ENCODE results near the gene ZNF3. TPM values are rescaled to one million over a fixed set of nuclear protein-coding genes. Genes with fewer than 3 reads are reported as not detected.
A peak's percentile ranks its signal among the peaks of the same experiment; 100 is the strongest.
"Not testable (repeated sequence)": the region's sequence is repeated elsewhere in the genome, so short reads cannot be mapped to it uniquely, and the experiment has no call there.

The ZNF3 gene
- total RNA-seq (ENCODE audit: low replicate concordance), result 56.0 and 73.6 TPM in 2 replicates

- DNase-seq (ENCODE audit: low spot score), result peak; percentile 98
- Histone ChIP-seq H3K79me2 (ENCODE audit: low read depth) (peaks cover 50% of the 10 kb centered on the region), H2AFZ (replicated peaks) (peak within 1 kb of the TSS; percentile 38), H3K36me3 (peaks cover 21% of the 10 kb centered on the region), H3F3A (ENCODE audit: low read depth) (peaks cover 16% of the 10 kb centered on the region), H3K9me3 (ENCODE audit: low read depth) (peaks cover 4% of the 10 kb centered on the region), H3K4me3 (peak within 1 kb of the TSS; percentile 97), H3K9ac (peak within 1 kb of the TSS; percentile 99), H3K27me3 (no peaks in the 10 kb centered on the region), H4K20me1 (ENCODE audit: low read depth) (peaks cover 9% of the 10 kb centered on the region), H3K4me1 (peaks cover 8% of the 10 kb centered on the region), H3K4me2 (peak within 1 kb of the TSS; percentile 90), H3K27ac (peak within 1 kb of the TSS; percentile 91)
- Mint-ChIP-seq H3K27me3 (ENCODE audit: insufficient read depth, low read depth) (peaks cover 22% of the 10 kb centered on the region), H3K4me3 (peak within 1 kb of the TSS; percentile 97), H3K9me3 (peaks cover 27% of the 10 kb centered on the region), H3K27ac (peak within 1 kb of the TSS; percentile 98), H3K36me3 (peaks cover 32% of the 10 kb centered on the region), H3K4me1 (peaks cover 14% of the 10 kb centered on the region)
- no peak for TF ChIP-seq EZH2 (IDR thresholded peaks at IDR 0.05)
- peak; percentile 94 for TF ChIP-seq CTCF (IDR thresholded peaks at IDR 0.05)
- TF ChIP-seq EZH2phosphoT487 (IDR thresholded peaks at IDR 0.05), result no peak
Observed at GRCh38 chr7:100081535-100082102, at the start of gene ZNF3. Gene ZNF3, minus strand, starts transcription at chr7:100081723. Its CDS starts 4,366 bp downstream, at chr7:100077357.

GRCh38 chr7:100130608-100131453 lies 49.3 kb upstream of the ZNF3 start:
- Histone ChIP-seq H3F3A (ENCODE audit: low read depth) (peaks cover 34% of the 10 kb centered on the region), H3K4me1 (no peaks in the 10 kb centered on the region), H3K4me3 (peak overlapping the region; percentile 12), H3K27me3 (peaks cover 33% of the 10 kb centered on the region), H2AFZ (replicated peaks) (peak overlapping the region; percentile 61), H3K9me3 (ENCODE audit: low read depth) (no peaks in the 10 kb centered on the region), H4K20me1 (ENCODE audit: low read depth) (no peaks in the 10 kb centered on the region), H3K36me3 (no peaks in the 10 kb centered on the region), H3K9ac (no peak overlapping the region), H3K4me2 (peak overlapping the region; percentile 62), H3K27ac (no peak overlapping the region), H3K79me2 (ENCODE audit: low read depth) (peaks cover 5% of the 10 kb centered on the region)
- Mint-ChIP-seq H3K27ac (no peak overlapping the region), H3K4me3 (peak overlapping the region; percentile 42), H3K36me3 (no peaks in the 10 kb centered on the region), H3K4me1 (peaks cover 18% of the 10 kb centered on the region), H3K27me3 (ENCODE audit: insufficient read depth, low read depth) (peaks cover 2% of the 10 kb centered on the region), H3K9me3 (no peaks in the 10 kb centered on the region)
- DNase-seq (ENCODE audit: low spot score), result peak; percentile 92
- TF ChIP-seq EZH2 (IDR thresholded peaks at IDR 0.05), result peak; percentile 31
- TF ChIP-seq CTCF (IDR thresholded peaks at IDR 0.05), result peak; percentile 84
- TF ChIP-seq EZH2phosphoT487 (IDR thresholded peaks at IDR 0.05), result no peak

DNA sequence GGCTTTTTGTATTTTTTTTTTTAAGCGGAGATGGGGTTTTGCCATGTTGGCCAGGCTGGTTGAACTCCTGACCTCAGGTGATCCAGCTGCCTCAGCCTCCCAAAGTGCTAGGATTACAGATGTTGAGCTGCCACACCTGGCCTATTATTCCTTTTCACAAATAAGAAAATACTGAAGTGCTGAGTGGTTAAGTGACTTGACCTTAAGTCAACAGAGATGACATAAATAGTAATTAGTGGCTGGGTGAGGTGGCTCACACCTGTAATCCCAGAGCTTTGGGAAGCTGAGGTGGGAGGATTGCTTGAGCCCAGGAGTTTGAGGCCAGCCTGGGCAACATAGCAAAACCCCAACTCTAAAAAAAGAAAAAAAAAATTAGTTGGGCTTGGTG lies 48.7 kb upstream of the ZNF3 start:
- Histone ChIP-seq H3K27me3 (peaks cover 33% of the 10 kb centered on the region), H3F3A (ENCODE audit: low read depth) (peaks cover 36% of the 10 kb centered on the region)
- H3K36me3 Mint-ChIP-seq; H3K27me3 Mint-ChIP-seq (ENCODE audit: insufficient read depth, low read depth); H3K4me3 Mint-ChIP-seq; DNase-seq (ENCODE audit: low spot score); H3K27ac ChIP-seq; H3K79me2 ChIP-seq (ENCODE audit: low read depth); H2AFZ ChIP-seq (replicated peaks); H3K4me1 ChIP-seq; H3K9me3 Mint-ChIP-seq; H3K4me3 ChIP-seq; H3K9ac ChIP-seq; H3K9me3 ChIP-seq (ENCODE audit: low read depth); H4K20me1 ChIP-seq (ENCODE audit: low read depth); H3K36me3 ChIP-seq; H3K4me2 ChIP-seq; H3K27ac Mint-ChIP-seq: not testable (repeated sequence)
- H3K4me1 Mint-ChIP-seq, result peaks cover 23% of the 10 kb centered on the region

DNA sequence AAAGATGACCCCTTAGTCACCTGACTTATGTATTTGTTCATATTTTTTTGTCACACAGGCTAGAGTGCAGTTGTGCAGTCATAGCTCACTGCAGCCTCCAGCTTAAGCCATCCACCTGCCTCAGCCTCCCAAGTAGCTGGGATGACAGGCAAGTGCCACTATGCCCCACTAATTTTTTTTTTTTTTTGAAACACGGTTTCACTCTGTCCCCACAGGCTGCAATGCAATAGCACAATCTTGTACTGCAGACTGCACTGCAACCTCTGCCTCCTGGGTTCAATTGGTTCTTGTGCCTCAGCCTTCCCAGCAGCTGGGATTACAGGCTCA lies 47.1 kb upstream of the ZNF3 start:
- Histone ChIP-seq H4K20me1 (ENCODE audit: low read depth) (no peaks in the 10 kb centered on the region), H2AFZ (replicated peaks) (no peak overlapping the region), H3K9ac (no peak overlapping the region), H3K36me3 (no peaks in the 10 kb centered on the region), H3K4me2 (peak overlapping the region; percentile 97), H3K4me3 (peak overlapping the region; percentile 68), H3K9me3 (ENCODE audit: low read depth) (no peaks in the 10 kb centered on the region), H3K79me2 (ENCODE audit: low read depth) (peaks cover 9% of the 10 kb centered on the region), H3F3A (ENCODE audit: low read depth) (peaks cover 39% of the 10 kb centered on the region), H3K4me1 (no peaks in the 10 kb centered on the region), H3K27ac (no peak overlapping the region), H3K27me3 (peaks cover 33% of the 10 kb centered on the region)
- TF ChIP-seq EZH2 (IDR thresholded peaks at IDR 0.05), result no peak
- TF ChIP-seq CTCF (IDR thresholded peaks at IDR 0.05), result no peak
- no peak for TF ChIP-seq EZH2phosphoT487 (IDR thresholded peaks at IDR 0.05)
- peaks cover 28% of the 10 kb centered on the region for H3K4me1 Mint-ChIP-seq
- H3K27ac Mint-ChIP-seq, result no peak overlapping the region
- no peaks in the 10 kb centered on the region for H3K9me3 Mint-ChIP-seq
- H3K36me3 Mint-ChIP-seq, result peaks cover 5% of the 10 kb centered on the region
- DNase-seq (ENCODE audit: low spot score), result no peak
- peaks cover 4% of the 10 kb centered on the region for H3K27me3 Mint-ChIP-seq (ENCODE audit: insufficient read depth, low read depth)
- peak overlapping the region; percentile 85 for H3K4me3 Mint-ChIP-seq
